Heart left ventricle (tissue), 13 donors: Measurements from ENCODE around the gene OR52W1.

ENCODE experiments used
- CTCF ChIP-seq, 12 donors: fragments of 200-600 bp; sonication (generic) in 4 of 12; IDR thresholded peaks; one replicate each; pipeline versions ENCODE4 v1.5.0 to v1.8.0; 2018 to 2022; ENCODE audit warnings: antibody characterized with exemption in 12 of 12, mild to moderate bottlenecking in 5 of 12
- POLR2A ChIP-seq, 2 donors: fragments of 450-650 bp; IDR thresholded peaks; one replicate each; pipeline ENCODE4 v1.6.1; 2017; ENCODE audit warnings: antibody characterized with exemption in 2 of 2, mild to moderate bottlenecking in 2 of 2, moderate library complexity in 2 of 2
- donor health status: ischemic (EF 13 %, LVEDD 7.1; RV severe dilation, severe dysfunction).
- donor health status: DM: no; HTN: yes; CAD: no.
- donor health status: DM: no; HTN: no; CAD: no.
- donor health status: ischemic (EF 25% LVEDD 6.9; RV normal size, moderate dysfunction).
- donor health status: ischemic (EF 25% LVEDD 5.7; RV mildly dilated, moderate dysfunction).
- donor health status: ischemic (EF 35%, LVEDD 5.7; RV mildly dilated, moderate dysfunction).
- donor health status: nonischemic (EF 11% LVEDD 7.7; RV severe dilation, severe dysfunction).
- donor health status: DM: yes; HTN: yes; CAD: no.
- donor health status: PGD.
- donor health status: ischemic (EF 29% LVEDD 5.4; RV normal size, mild dysfunction).
- donor health status: nonischemic (EF 23%, LVEDD 6.1; RV moderate dilation, normal function).

DNA sequence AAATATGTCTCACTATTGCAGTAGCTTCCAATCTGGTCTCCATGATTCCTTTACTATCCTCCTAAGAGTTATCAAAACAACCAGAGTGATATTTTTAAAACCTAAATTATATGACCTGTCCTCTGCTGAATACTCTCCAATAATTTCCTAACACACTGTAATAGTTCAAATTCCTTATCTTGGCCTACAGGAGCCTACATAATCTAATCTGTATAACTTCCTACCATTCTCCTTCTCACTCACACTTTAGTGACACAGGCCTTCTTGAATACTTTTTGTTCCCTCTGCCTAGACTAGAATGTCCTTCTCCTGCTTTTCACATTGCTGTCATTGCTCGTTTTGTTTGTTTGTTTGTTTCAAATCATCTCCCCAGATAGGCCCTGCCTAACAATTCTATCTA lies 26.0 kb downstream of the OR52W1 start:
- no peak for TF ChIP-seq POLR2A (IDR thresholded peaks at IDR 0.05)
- no peak for TF ChIP-seq CTCF (IDR thresholded peaks at IDR 0.05)
